DMS79 treated with DMSO at 0.1 percent for 48 hours (cell line): ENCODE data around the gene MED16.
"Not testable (repeated sequence)": the region's sequence is repeated elsewhere in the genome, so short reads cannot be mapped to it uniquely, and the experiment has no call there.

Experiments
- DNase-seq: peaks from one replicate; lab custom pipeline; 2025; lab: John Stamatoyannopoulos, UW

MED16 gene

DNA sequence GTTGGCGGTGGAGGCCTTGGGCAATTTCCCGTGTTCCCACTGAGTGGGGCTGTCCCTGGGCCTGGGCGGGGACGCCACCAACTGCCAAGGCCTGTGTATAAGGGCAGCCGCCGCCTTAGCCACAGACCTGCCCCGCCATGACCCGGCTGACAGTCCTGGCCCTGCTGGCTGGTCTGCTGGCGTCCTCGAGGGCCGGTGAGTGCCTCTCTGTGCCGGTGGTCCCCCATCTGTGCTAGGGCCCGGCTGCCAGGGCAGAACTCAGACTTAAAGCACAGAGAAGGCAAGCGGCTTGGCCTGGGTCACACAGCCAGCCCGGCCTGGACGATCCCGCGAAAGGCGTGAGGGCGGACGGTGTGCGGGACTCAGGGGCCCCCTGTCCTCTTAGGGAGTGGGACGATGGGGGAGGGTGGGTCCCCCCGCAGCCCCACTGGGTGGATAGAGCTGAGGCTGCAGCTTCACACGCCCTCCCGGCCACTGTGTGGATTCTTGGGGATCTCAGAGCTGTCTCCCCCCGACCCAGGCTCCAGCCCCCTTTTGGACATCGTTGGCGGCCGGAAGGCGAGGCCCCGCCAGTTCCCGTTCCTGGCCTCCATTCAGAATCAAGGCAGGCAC, 65.2 kb downstream of the MED16 start, which contains the start of gene AZU1:
TSS of gene AZU1 (plus strand) at position 128 of the 612 bp plus-strand sequence. CDS start at position 138, 10 bp downstream.
- DNase-seq, result no peak

DNA sequence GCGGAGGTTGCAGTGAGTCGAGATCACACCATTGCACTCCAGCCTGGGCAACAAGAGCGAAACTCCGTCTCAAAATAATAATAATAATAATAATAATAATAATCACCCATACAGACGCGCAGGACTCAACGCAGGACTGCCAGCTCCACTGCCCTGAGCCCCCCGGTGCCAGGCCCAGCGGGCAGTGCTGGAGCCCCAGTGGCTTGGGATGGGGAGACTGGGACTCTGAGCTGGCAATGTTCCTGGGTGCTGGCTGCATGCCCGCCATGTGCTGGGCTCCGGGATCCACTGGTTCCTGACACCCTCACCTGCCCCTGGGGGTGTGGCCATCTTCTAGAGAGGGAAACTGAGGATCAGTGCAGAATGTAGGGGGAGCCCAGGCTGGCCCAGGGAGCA, 65.7 kb downstream of the MED16 start:
- no peak for DNase-seq

DNA sequence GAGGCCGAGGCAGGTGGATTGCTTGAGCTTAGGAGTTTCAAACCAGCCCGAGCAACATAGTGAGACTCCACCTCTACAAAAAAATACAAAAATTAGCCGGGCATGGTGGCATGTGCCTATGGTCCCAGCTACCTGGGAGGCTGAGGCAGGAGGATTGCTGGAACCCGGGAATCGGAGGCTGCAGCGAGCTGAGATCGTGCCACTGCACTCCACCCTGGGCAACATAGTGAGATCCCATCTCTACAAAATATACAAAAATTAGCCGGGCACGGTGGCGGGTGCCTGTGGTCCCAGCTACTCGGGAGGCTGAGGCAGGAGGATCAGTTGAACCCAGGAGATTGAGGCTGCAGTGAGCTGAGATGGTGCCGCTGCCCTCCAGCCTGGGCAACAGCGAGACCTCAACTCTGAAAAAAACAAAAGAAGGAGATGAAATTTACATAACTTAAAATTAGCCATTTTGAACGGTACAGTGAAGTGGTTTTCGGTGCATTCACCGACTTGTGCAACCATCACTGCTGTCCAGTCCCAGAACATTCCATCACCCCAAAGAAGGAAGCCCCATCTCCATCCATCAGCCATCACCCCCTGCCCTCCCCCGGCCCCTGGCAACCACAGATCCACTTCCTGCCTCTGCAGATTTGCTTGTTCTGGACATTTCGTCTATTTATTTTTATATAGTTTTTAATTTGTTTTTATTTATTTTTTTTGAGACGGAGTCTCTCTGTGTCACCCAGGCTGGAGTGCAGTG, 66.9 kb downstream of the MED16 start:
- DNase-seq, result no peak

DNA sequence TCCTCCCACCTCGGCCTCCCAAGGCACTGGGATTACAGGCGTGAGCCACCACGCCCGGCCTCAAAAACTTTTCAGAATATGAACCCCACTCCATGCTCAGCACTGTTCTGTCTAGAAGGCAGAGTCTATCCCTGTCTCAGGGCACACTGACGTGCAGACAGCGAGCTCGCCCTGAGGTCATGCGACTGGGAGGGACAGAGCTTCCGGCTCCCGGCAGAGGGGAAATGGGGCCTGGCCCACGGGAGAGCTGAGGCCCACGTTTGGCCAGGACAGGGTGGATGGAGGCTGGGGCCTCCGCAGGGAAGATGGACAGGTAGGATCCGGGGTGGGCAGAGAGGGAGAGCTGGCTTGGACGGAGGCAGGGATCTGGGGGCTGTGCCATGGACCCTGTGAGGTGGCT, 68.1 kb downstream of the MED16 start:
- no peak for DNase-seq

DNA sequence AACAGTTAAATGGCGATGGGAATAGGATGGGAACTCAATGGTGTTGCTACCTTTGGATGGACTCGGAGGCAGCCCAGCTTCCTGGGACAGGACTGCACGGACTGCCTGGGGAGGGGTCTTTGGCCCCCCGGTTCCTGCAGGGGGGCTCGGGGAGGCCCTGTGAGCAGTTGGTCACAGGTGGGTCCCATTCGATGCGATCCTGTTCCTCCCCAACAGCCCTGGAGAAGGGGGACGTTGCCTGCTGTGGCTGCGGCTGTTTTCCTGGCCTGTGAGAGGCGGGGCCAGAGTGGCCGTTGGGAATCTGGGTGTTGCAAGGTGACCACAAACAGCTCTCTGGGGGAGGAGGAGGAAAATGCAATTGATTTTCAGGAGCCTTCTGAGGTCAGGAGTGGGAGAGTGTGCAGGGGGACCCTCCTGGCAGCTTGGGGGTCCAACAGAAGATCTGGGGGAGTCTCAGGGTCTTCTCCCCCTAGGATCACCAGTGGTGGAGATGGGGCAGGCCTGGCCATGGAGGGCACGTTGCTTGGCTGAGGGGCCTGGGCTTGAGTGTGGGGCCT, 69.3 kb downstream of the MED16 start:
- DNase-seq, result no peak

DNA sequence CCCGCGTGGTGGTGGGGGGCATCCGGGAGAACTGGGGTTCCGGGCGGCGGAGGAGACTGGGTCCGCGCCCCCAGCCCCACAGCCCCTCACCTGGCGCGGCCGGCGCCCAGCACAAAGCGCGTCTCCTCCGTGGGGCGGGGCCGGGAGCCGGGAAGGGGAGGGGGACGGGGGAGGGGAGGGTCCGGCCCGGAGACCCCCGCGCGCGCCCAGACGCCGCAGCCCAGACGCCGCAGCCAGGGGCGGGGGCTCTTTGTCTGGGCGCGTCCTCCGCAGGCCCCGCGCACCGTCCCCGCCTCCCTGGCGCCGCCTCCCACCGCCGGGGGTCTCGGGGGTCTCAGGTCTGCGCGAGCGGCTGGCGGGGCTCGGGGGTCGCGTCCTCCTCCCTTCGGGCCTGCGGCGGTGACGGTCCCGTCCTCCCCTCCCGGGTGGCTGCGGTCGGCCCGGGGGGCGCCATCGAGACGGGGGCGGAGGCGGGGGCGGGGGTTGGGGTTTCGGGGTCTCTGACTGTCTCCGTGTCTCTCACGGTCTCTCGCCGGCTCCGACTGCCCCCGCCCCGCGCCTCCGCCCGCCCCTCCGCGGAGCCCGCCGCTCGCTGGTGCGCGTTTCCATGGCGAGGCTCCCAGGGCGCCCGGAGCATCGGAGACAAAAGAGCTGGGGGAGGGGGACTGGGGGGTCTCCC, 71.0 kb downstream of the MED16 start, which contains the start of gene PLPPR3:
TSS of gene PLPPR3 (minus strand) at position 131 of the 679 bp plus-strand sequence. CDS start 396 bp downstream, outside the sequence.
- DNase-seq, result peak; percentile 11

DNA sequence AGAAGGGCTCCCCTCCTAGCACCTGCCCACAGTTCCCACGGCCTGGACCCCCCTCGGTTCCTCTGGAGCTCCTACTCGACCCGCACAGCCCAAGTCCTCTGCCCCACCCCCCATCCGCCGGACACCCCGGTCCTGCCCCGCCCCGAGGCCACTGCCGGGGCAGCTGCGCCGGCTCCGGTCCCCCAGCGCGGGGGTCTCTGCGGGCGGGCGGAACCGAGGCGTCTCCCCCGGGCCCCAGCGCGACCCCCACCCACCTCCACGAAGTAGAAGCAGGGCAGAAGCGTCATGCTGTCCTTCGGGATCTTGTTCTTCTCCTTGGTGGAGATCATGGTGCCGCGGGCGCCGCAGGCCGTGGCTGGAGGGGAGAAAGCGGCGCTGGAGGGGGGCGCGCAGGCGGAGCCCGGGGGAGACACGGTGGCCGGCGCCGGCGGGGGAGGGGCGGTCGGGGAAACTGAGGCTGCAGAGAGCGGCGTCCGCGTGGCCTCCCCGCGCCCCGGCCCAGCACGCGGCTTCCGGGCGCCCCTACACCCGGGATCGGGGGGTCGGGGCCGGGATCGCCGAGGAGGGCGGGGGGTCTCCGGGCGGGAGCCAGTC, 71.7 kb downstream of the MED16 start:
- DNase-seq, result no peak

DNA sequence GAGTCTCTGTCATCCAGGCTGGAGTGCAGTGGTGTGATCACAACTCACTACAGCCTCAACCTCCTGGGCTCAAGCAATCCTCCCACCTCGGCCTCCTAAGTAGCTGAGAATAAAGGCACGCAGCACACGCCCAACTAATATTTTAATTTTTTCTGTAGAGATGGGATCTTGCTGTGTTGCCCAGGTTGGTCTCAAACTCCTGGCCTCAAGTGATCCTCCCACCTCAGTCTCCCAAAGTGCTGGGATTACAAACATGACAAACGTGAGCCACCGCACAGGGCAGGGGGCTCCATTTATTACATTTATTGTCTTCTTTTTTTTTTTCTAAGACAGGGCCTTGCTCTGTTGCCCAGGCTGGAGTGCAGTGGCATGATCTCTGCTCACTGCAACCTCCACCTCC, 72.8 kb downstream of the MED16 start:
- DNase-seq, result not testable (repeated sequence)
